Parathyroid adenoma (tissue), 2 donors: ENCODE data around the gene SERPINA1.
A peak's percentile ranks its signal among the peaks of the same experiment; 100 is the strongest.
"Not testable (repeated sequence)": the region's sequence is repeated elsewhere in the genome, so short reads cannot be mapped to it uniquely, and the experiment has no call there.

ENCODE experiments used
- H2AFZ ChIP-seq: fragments of 300-600 bp; sonication (generic); one replicate; pipeline ENCODE4 v1.7.0; 2017; ENCODE audit warnings: antibody characterized with exemption, mild to moderate bottlenecking
- H3K27ac ChIP-seq: fragments of 300-600 bp; sonication (generic); one replicate; pipeline ENCODE4 v1.7.0; 2017
- H3K27me3 ChIP-seq: fragments of 300-600 bp; sonication (generic); one replicate; pipeline ENCODE4 v1.7.0; 2017; ENCODE audit warnings: low read length; ENCODE audit not compliant: control insufficient read depth, insufficient read depth
- H3K36me3 ChIP-seq: fragments of 300-600 bp; sonication (generic); one replicate; pipeline ENCODE4 v1.7.0; 2017; ENCODE audit warnings: low read length; ENCODE audit not compliant: control insufficient read depth, insufficient read depth
- H3K4me1 ChIP-seq: fragments of 300-600 bp; sonication (generic); one replicate; pipeline ENCODE4 v1.7.0; 2017; ENCODE audit warnings: control low read depth
- H3K4me2 ChIP-seq: fragments of 300-600 bp; sonication (generic); one replicate; pipeline ENCODE4 v1.7.0; 2017; ENCODE audit warnings: low read length
- H3K4me3 ChIP-seq: fragments of 300-600 bp; sonication (generic); one replicate; pipeline ENCODE4 v1.7.0; 2017; ENCODE audit warnings: low read depth, low read length
- H3K79me2 ChIP-seq: fragments of 300-600 bp; sonication (generic); one replicate; pipeline ENCODE4 v1.7.0; 2017; ENCODE audit warnings: control low read depth
- H3K9ac ChIP-seq: fragments of 300-600 bp; sonication (generic); one replicate; pipeline ENCODE4 v1.7.0; 2017; ENCODE audit warnings: mild to moderate bottlenecking
- H3K9me3 ChIP-seq: fragments of 300-600 bp; sonication (generic); one replicate; pipeline ENCODE4 v1.7.0; 2017; ENCODE audit warnings: low read length; ENCODE audit not compliant: control insufficient read depth
- CTCF ChIP-seq: fragments of 300-600 bp; sonication (generic); IDR thresholded peaks from one replicate; pipeline ENCODE4 v1.7.0; 2017; ENCODE audit warnings: antibody characterized with exemption, mild to moderate bottlenecking
- donor health status: primary hyperparathyroidism.

SERPINA1 gene

GRCh38 chr14:94423453-94424056 is 35.2 kb upstream of the SERPINA1 start:
- H3K79me2 ChIP-seq: no peaks in the 10 kb centered on the region
- no peaks in the 10 kb centered on the region for H3K9me3 ChIP-seq

GRCh38 chr14:94421316-94421715 is 32.9 kb upstream of the SERPINA1 start:
- Histone ChIP-seq H3K27ac (no peak overlapping the region), H3K4me2 (no peak overlapping the region), H3K36me3 (no peaks in the 10 kb centered on the region), H2AFZ (no peak overlapping the region), H3K9ac (no peak overlapping the region), H3K4me3 (no peak overlapping the region), H3K79me2 (no peaks in the 10 kb centered on the region), H3K27me3 (no peaks in the 10 kb centered on the region), H3K4me1 (peaks cover 7% of the 10 kb centered on the region), H3K9me3 (no peaks in the 10 kb centered on the region)
- no peak for TF ChIP-seq CTCF

More at GRCh38 chr14:94423453-94424056, 35.2 kb upstream of the SERPINA1 start:
- Histone ChIP-seq H3K4me2 (peak overlapping the region; percentile 36), H3K27me3 (no peaks in the 10 kb centered on the region), H3K36me3 (no peaks in the 10 kb centered on the region), H3K9ac (no peak overlapping the region), H3K4me1 (peaks cover 7% of the 10 kb centered on the region), H2AFZ (peak overlapping the region; percentile 8), H3K27ac (no peak overlapping the region), H3K4me3 (no peak overlapping the region)
- TF ChIP-seq CTCF: peak; percentile 72

GRCh38 chr14:94417497-94418205 is 29.2 kb upstream of the SERPINA1 start:
- not testable (repeated sequence) for H3K27ac ChIP-seq, H3K9ac ChIP-seq, H3K27me3 ChIP-seq, H2AFZ ChIP-seq, H3K36me3 ChIP-seq, H3K4me2 ChIP-seq, H3K4me1 ChIP-seq, H3K4me3 ChIP-seq, H3K79me2 ChIP-seq, H3K9me3 ChIP-seq

GRCh38 chr14:94412671-94413638 is 24.6 kb upstream of the SERPINA1 start:
- H3K27ac ChIP-seq: no peak overlapping the region

More at GRCh38 chr14:94412671-94413638, 24.6 kb upstream of the SERPINA1 start:
- no peak overlapping the region for H3K4me2 ChIP-seq
- H3K4me1 ChIP-seq: no peaks in the 10 kb centered on the region
- no peaks in the 10 kb centered on the region for H3K27me3 ChIP-seq
- no peak overlapping the region for H3K9ac ChIP-seq
- H2AFZ ChIP-seq: no peak overlapping the region
- no peak for TF ChIP-seq CTCF
- H3K9me3 ChIP-seq: no peaks in the 10 kb centered on the region
- no peaks in the 10 kb centered on the region for H3K79me2 ChIP-seq
- H3K36me3 ChIP-seq: no peaks in the 10 kb centered on the region
- no peak overlapping the region for H3K4me3 ChIP-seq
